Activated CD8-positive, alpha-beta T cell treated with anti-CD3 and anti-CD28 coated beads for 36 hours (primary cell): ENCODE measurements around the gene CCDC60. TPM values are rescaled to one million over a fixed set of nuclear protein-coding genes. Genes with fewer than 3 reads are reported as not detected.

Experiments used
- ATAC-seq: fragments of 200-7000 bp; cut with Tn5 transposase; one replicate; pipeline ENCODE4 v1.10.0; 2021; ENCODE audit warnings: mild to moderate bottlenecking, moderate library complexity
- CTCF ChIA-PET: fragments of 350-600 bp; sonication (Branson Sonifier 250); formaldehyde crosslinking; loops from one replicate; lab custom pipeline; 2021; ENCODE audit warnings: antibody characterized with exemption; lab: Charles Lee
- POLR2A ChIA-PET: fragments of 350-600 bp; sonication (Branson Sonifier 250); formaldehyde crosslinking; loops from one replicate; lab custom pipeline; 2021; ENCODE audit warnings: antibody characterized with exemption; lab: Charles Lee
- DNase-seq: peaks from one replicate; pipeline ENCODE4 v3.0.0-alpha.2; 2020
- H3K27ac Mint-ChIP-seq: one replicate; pipeline ENCODE4 v1.8.0; 2021; ENCODE audit warnings: mild to moderate bottlenecking, mixed read lengths
- H3K27me3 Mint-ChIP-seq: one replicate; pipeline ENCODE4 v1.8.0; 2021; ENCODE audit warnings: mixed read lengths
- H3K36me3 Mint-ChIP-seq: one replicate; pipeline ENCODE4 v1.8.0; 2021; ENCODE audit warnings: low read depth, mixed read lengths
- H3K4me1 Mint-ChIP-seq: one replicate; pipeline ENCODE4 v1.8.0; 2021; ENCODE audit warnings: low read depth, mixed read lengths
- H3K4me3 Mint-ChIP-seq: one replicate; pipeline ENCODE4 v1.8.0; 2021; ENCODE audit warnings: mild to moderate bottlenecking, moderate library complexity, mixed read lengths
- H3K9me3 Mint-ChIP-seq: one replicate; pipeline ENCODE4 v1.8.0; 2021; ENCODE audit warnings: mixed read lengths
- CTCF ChIP-seq: fragments of 200-600 bp; IDR thresholded peaks from one replicate; pipeline ENCODE4 v1.8.0; 2022; ENCODE audit warnings: antibody characterized with exemption, mild to moderate bottlenecking
- intact Hi-C: fragments of 100-400 bp; cut with micrococcal nuclease; formaldehyde crosslinking; loops from one replicate; pipeline ENCODE4 v1.10.0; 2022
- total RNA-seq, 2 experiments: library from RNA; stranded (reverse); gene quantifications; one replicate each; pipeline ENCODE4 v1.2.3, GENCODE V29; 2021

Gene CCDC60
- total RNA-seq, 2 experiments from 2014 or later, result not detected

- TF ChIP-seq CTCF, result no peak
- Mint-ChIP-seq H3K27ac (no peak overlapping the region), H3K36me3 (no peaks in the 10 kb centered on the region), H3K4me1 (no peaks in the 10 kb centered on the region), H3K4me3 (no peak overlapping the region), H3K9me3 (peaks cover 2% of the 10 kb centered on the region), H3K27me3 (peaks cover 6% of the 10 kb centered on the region)
- ChIA-PET CTCF (interaction anchor here (1.1 kb wide), 1 partner anchor 12 kb away, joined by 3 read pairs; no protein-coding TSS in a partner anchor), POLR2A (no interaction called here)
- DNase-seq, result peak; percentile 3
- intact Hi-C loops, result no loop called here
- ATAC-seq, result no peak
Measured at GRCh38 chr12:119328111-119328510, 6.4 kb upstream of the CCDC60 start.

- ChIA-PET CTCF (no interaction called here), POLR2A (no interaction called here)
- intact Hi-C loops, result no loop called here
- H3K27ac Mint-ChIP-seq, result no peak overlapping the region
- ATAC-seq (no peak), DNase-seq (no peak)
- H3K36me3 Mint-ChIP-seq, result no peaks in the 10 kb centered on the region
- no peak overlapping the region for H3K4me3 Mint-ChIP-seq
- no peaks in the 10 kb centered on the region for H3K9me3 Mint-ChIP-seq
- TF ChIP-seq CTCF, result no peak
- no peaks in the 10 kb centered on the region for H3K4me1 Mint-ChIP-seq
- peaks cover 5% of the 10 kb centered on the region for H3K27me3 Mint-ChIP-seq
Measured at GRCh38 chr12:119338593-119339363, 4.2 kb downstream of the CCDC60 start.

- POLR2A ChIA-PET, result no interaction called here
- Mint-ChIP-seq H3K27me3 (peaks cover 2% of the 10 kb centered on the region), H3K36me3 (no peaks in the 10 kb centered on the region), H3K9me3 (no peaks in the 10 kb centered on the region), H3K4me3 (no peak overlapping the region), H3K27ac (no peak overlapping the region), H3K4me1 (no peaks in the 10 kb centered on the region)
- intact Hi-C loops, result no loop called here
- ATAC-seq (no peak), DNase-seq (no peak)
- CTCF ChIA-PET, result interaction anchor here (1.1 kb wide), 1 partner anchor 13 kb away, joined by 3 read pairs; no protein-coding TSS in a partner anchor
- TF ChIP-seq CTCF, result no peak
Measured at GRCh38 chr12:119340578-119340977, 6.0 kb downstream of the CCDC60 start.

GRCh38 chr12:119341020-119341419, 6.5 kb downstream of the CCDC60 start:
- H3K4me1 Mint-ChIP-seq, result no peaks in the 10 kb centered on the region
- DNase-seq (no peak), ATAC-seq (no peak)
- POLR2A ChIA-PET, result no interaction called here
- H3K36me3 Mint-ChIP-seq, result no peaks in the 10 kb centered on the region
- CTCF ChIA-PET, result no interaction called here
- intact Hi-C loops, result no loop called here
- no peaks in the 10 kb centered on the region for H3K9me3 Mint-ChIP-seq
- H3K27ac Mint-ChIP-seq, result no peak overlapping the region
- TF ChIP-seq CTCF, result no peak
- H3K27me3 Mint-ChIP-seq, result peaks cover 2% of the 10 kb centered on the region
- no peak overlapping the region for H3K4me3 Mint-ChIP-seq

- Mint-ChIP-seq H3K36me3 (no peaks in the 10 kb centered on the region), H3K9me3 (no peaks in the 10 kb centered on the region), H3K27ac (no peak overlapping the region), H3K27me3 (peaks cover 2% of the 10 kb centered on the region), H3K4me3 (no peak overlapping the region), H3K4me1 (no peaks in the 10 kb centered on the region)
- ATAC-seq (no peak), DNase-seq (no peak)
- ChIA-PET CTCF (no interaction called here), POLR2A (no interaction called here)
- intact Hi-C loops, result no loop called here
- TF ChIP-seq CTCF, result no peak
Measured at GRCh38 chr12:119341988-119342387, 7.5 kb downstream of the CCDC60 start.
